ENCODE results near the gene PARD3. TPM values are rescaled to one million over a fixed set of nuclear protein-coding genes. Genes with fewer than 3 reads are reported as not detected.

PARD3 gene
- total RNA-seq, 1 donor from 2014 or later, result 72.5 TPM

- DNase-seq, result no peak
Observed at GRCh38 chr10:34250722-34251121, 564.4 kb downstream of the PARD3 start.

- no peak for DNase-seq
Observed at GRCh38 chr10:34249634-34250033, 565.5 kb downstream of the PARD3 start.

GRCh38 chr10:34247560-34247959 is 567.5 kb downstream of the PARD3 start:
- no peak for DNase-seq

GRCh38 chr10:34244756-34245484 is 570.2 kb downstream of the PARD3 start:
- no peak for DNase-seq

DNA sequence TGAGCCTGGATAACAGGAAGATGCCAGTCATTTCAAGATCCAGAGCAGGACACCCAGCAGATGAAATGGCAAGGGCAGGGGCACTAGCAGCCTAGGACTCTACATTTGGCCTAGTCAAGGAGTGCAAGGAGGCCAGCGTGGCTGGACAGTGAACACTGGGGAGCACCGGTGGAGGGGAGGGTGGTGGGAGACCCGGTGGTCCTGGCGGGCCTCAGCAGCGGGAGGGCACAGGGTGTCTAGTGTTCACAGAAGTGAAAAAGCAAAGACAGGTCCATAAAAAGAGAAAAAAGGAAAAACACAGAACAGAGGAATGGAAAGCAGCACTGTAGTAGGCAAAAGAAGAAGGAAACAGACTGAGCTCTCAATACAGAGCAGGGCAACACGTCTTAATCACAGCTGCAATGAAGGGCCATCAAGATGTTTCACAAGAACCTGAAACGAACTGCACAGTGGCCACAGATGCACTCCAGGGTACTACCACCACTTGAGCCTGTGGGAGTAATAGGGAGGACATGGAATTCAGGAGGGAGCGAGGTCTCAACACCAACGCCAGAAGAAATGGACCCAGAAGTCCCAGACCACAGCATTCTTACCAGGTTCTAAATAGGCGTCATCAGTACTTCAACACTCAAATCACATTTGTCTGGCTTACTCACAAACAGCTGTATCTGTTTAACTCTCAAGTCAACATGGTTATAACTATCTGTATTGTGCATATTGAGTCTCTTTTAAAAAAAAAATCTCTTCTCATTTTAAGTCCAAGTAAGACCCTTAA is 573.7 kb downstream of the PARD3 start:
- DNase-seq, result peak; percentile 40

- DNase-seq, result peak; percentile 52
Observed at GRCh38 chr10:34240039-34240438, 575.1 kb downstream of the PARD3 start.

- DNase-seq, result no peak
Observed at GRCh38 chr10:34237898-34238455, 577.1 kb downstream of the PARD3 start.

- no peak for DNase-seq
Observed at GRCh38 chr10:34236931-34237330, 578.2 kb downstream of the PARD3 start.

GRCh38 chr10:34235164-34235832 is 579.8 kb downstream of the PARD3 start:
- no peak for DNase-seq

GRCh38 chr10:34232481-34232880 is 582.6 kb downstream of the PARD3 start:
- DNase-seq, result no peak

DNA sequence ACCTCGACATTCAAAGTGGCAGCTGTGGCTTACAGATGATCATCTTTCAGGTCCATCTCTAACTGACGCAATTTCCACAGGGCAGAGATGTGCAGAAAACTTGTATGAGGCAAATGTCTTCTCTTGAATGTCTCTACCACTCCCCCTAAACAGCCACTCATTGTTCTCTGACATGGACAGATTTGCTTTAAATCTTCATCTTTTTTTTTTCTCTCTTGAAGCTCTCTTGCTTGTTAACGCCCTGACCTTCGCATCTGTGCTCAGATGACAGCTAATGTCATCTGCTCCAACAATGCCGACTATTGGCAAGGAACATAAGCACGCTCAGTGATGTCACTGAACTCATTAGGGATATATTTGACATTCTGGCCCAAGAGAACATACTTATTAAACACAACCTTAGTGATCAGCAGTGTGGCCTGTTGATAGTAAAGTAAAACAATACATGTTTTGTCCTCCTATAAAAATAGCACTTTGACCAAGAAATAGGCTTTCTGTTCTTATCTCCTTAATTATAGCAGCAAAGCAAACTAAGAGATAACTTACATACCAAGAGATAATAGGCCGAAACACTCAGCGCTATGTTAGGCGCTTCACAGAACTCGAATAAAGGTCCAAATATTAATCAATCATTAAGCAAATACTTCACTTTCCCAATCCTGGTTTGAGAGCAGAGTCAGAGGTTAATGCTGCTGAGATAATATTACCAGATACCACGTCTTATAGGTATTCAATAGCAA is 583.5 kb downstream of the PARD3 start:
- peak; percentile 14 for DNase-seq

DNA sequence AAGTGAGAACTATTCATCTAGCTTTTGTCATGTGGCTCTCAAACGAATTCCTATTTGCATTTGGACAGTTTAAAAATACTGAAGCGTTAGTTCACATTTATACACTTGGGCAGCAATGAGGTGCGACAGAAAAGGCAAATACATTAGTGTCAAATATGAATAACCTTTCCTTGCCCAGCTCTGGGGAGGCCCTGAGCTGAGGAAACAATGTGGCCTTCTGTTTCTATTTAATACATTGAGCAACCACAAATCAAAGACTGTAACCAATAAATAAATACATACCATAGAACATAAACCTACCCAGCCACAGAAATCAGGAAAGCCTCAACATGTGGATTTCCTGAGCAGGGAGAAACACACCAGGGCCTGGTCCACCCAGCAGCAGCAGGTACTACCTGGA is 585.2 kb downstream of the PARD3 start:
- DNase-seq, result no peak

- no peak for DNase-seq
Observed at GRCh38 chr10:34228066-34228465, 587.0 kb downstream of the PARD3 start.

- no peak for DNase-seq
Observed at GRCh38 chr10:34224639-34225038, 590.5 kb downstream of the PARD3 start.

GRCh38 chr10:34223658-34224057 is 591.4 kb downstream of the PARD3 start:
- no peak for DNase-seq

DNA sequence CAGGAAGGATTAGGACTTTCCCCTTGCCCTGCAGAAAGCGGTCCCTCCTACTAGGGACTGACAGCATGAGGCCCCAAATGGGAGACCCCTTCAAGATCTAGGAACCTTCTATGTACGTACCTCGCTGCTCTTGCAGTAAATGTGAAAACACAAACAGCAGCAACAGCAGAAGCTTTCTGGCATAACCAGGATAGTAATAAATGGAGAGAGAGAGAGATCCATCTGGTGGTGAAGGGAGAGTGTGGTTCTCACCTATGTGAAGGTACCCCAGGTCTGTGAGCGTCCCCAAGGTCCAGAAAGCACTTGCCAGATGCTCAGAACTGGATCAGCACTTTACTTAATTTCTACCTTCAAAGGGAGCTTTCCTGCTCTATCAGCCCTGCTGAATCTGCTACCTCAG is 592.7 kb downstream of the PARD3 start:
- no peak for DNase-seq

DNA sequence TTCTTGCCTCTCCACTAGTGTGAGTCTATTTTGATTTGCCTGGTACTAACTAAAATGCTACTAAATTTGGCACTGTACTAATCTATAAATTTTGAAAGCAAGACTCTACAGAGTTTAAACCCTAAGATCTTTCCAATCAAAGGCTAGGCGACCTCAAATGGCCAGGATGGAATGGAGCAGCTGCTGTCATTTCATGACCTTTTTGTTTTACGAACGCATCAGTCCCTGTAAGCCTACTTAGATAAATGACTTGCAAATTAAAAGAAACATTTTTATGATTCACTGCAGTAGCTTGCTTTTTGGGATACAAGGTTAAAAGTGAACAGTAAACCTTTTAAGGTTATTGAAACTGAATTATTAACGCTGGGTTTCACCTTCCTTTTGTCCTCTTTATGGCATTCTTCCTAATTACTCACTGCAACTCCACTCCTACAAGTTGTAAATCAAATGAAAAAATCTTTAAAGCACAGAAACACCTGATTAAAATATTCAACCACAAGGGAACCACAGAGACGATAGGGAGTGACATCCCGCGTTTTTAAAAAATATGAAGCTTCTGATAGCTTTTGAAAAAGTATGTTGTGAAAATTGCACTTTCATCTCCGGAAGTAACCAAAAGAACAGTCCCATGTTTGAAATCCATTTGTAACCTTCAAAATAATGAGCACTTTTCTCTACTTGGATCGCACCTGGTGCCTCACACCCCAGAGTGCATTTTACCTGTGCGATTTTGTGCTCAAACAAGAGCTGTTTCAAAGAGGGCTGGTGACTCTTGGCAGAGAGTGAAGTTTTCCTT is 595.1 kb downstream of the PARD3 start:
- no peak for DNase-seq

DNA sequence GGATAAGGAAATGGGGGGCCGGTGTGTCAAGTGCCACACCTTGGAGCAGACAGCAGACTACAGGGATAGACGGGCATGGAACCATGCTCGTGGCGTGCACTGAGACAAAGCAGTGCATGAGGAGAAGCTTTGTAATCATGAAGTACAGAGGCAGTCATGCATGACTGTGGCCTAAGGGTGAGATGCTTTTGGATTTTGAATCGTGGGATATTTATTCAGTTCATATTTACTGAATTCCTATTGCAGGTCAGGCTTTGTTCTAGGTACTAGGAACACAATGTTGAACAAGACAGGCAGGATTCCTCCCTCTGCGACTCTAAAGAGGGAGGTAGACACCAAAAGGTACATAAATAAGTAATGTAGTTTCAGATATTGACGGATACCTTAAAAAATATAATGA is 597.6 kb downstream of the PARD3 start:
- no peak for DNase-seq

DNA sequence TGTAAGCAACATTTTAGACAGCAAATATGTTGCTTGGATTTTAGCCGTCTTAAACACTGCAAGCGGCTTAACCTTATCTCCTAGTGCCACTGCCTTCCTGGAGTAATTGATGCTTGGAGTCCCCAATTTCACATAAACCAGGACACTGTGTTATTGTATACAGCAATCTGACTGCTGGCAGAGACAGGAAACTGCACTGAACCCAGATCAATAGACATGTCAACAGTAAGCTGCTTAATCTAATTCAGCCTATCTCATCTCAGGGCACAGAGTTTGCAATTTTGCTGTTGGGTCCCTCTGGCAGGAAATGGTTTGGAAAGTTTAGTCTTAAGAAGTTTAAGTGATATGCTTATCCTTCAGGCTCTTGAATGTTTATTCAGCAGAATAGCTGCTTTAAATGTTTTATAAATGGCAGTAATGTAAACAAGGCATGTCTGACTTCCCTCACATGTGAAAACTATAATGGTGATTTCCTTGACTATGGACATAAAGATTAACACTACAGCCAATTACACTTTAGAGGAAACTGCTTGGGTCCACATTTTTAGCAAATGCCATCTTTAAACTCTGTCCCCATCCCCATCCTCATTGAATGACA is 598.6 kb downstream of the PARD3 start:
- no peak for DNase-seq

GRCh38 chr10:34213805-34214197 is 601.3 kb downstream of the PARD3 start:
- DNase-seq, result no peak

All from skin of body (tissue), 2 donors.